Suppressor macrophage (primary cell): ENCODE results near the gene LRRC75A.
A peak's percentile ranks its signal among the peaks of the same experiment; 100 is the strongest.
"Not testable (repeated sequence)": the region's sequence is repeated elsewhere in the genome, so short reads cannot be mapped to it uniquely, and the experiment has no call there.

Source experiments
- DNase-seq, 4 experiments: peaks; one replicate each; pipeline ENCODE4 v3.0.0-alpha.2; 2020 to 2022

Gene LRRC75A

GRCh38 chr17:16449121-16449570 is 42.8 kb downstream of the LRRC75A start:
- DNase-seq = no peak

GRCh38 chr17:16448490-16448889 is 43.5 kb downstream of the LRRC75A start:
- peak in 1 of 4 experiments; percentile 10 for DNase-seq

- no peak for DNase-seq
Observed at GRCh38 chr17:16447676-16448075, 44.3 kb downstream of the LRRC75A start.

- no peak for DNase-seq
Observed at GRCh38 chr17:16446338-16446983, 45.5 kb downstream of the LRRC75A start.

- no peak for DNase-seq
Observed at GRCh38 chr17:16444258-16444886, 47.6 kb downstream of the LRRC75A start.

GRCh38 chr17:16443511-16444257 is 48.3 kb downstream of the LRRC75A start:
- DNase-seq = no peak

GRCh38 chr17:16442594-16443510 is 49.1 kb downstream of the LRRC75A start:
- DNase-seq = peak in 3 of 4 experiments; percentile 41 to 60 (median 57)

- DNase-seq = peak in 1 of 4 experiments; percentile 22
Observed at GRCh38 chr17:16442141-16442540, 49.9 kb downstream of the LRRC75A start.

- no peak for DNase-seq
Observed at GRCh38 chr17:16440901-16441629, 50.9 kb downstream of the LRRC75A start.

- DNase-seq = not testable (repeated sequence)
Observed at GRCh38 chr17:16440354-16440753, 51.6 kb downstream of the LRRC75A start.

- DNase-seq = peak in 3 of 4 experiments; percentile 43 to 52 (median 52)
Observed at GRCh38 chr17:16439811-16440351, 52.1 kb downstream of the LRRC75A start.

GRCh38 chr17:16439303-16439791 is 52.6 kb downstream of the LRRC75A start:
- peak; percentile 27 to 53 (median 42) for DNase-seq

GRCh38 chr17:16438557-16439302 is 53.3 kb downstream of the LRRC75A start:
- DNase-seq = peak; percentile 98 to 99 (median 98)

- no peak for DNase-seq
Observed at GRCh38 chr17:16438173-16438556, 53.8 kb downstream of the LRRC75A start.

GRCh38 chr17:16437083-16437482 is 54.9 kb downstream of the LRRC75A start:
- no peak for DNase-seq

GRCh38 chr17:16435925-16436886 is 55.8 kb downstream of the LRRC75A start:
- no peak for DNase-seq

- DNase-seq = no peak
Observed at GRCh38 chr17:16434662-16435061, 57.3 kb downstream of the LRRC75A start.

GRCh38 chr17:16433514-16433913 is 58.5 kb downstream of the LRRC75A start:
- DNase-seq = no peak

GRCh38 chr17:16432017-16432416 is 60.0 kb downstream of the LRRC75A start:
- DNase-seq = no peak
